HG02763 (cell line): ENCODE results near the gene ARHGAP22.

Source experiments
- ATAC-seq: cut with Tn5 transposase; IDR thresholded peaks from one replicate; pipeline ENCODE4 v1.9.1; 2021; ENCODE audit warnings: mild to moderate bottlenecking, moderate library complexity; ENCODE audit not compliant: unreplicated experiment

ARHGAP22 gene

GRCh38 chr10:48608976-48609375, 4.1 kb upstream of the ARHGAP22 start:
- ATAC-seq = no peak

GRCh38 chr10:48608279-48608681, 3.4 kb upstream of the ARHGAP22 start:
- ATAC-seq = peak; percentile 76

- ATAC-seq = no peak
These were observed 2.7 kb upstream of the ARHGAP22 start for GRCh38 chr10:48607356-48608278.

- no peak for ATAC-seq
These were observed 1.9 kb upstream of the ARHGAP22 start for GRCh38 chr10:48606530-48607355.

GRCh38 chr10:48605786-48606529, 1.1 kb upstream of the ARHGAP22 start:
- no peak for ATAC-seq

- no peak for ATAC-seq
These were observed 558 bp downstream of the ARHGAP22 start for GRCh38 chr10:48604039-48604990.

GRCh38 chr10:48603421-48604038, 1.3 kb downstream of the ARHGAP22 start:
- ATAC-seq = no peak

GRCh38 chr10:48602401-48603135, 2.3 kb downstream of the ARHGAP22 start:
- no peak for ATAC-seq

- no peak for ATAC-seq
These were observed 3.1 kb downstream of the ARHGAP22 start for GRCh38 chr10:48601789-48602188.

GRCh38 chr10:48600645-48601505, 4.0 kb downstream of the ARHGAP22 start:
- no peak for ATAC-seq

- no peak for ATAC-seq
These were observed 5.1 kb downstream of the ARHGAP22 start for GRCh38 chr10:48599830-48600134.

- ATAC-seq = no peak
These were observed 5.7 kb downstream of the ARHGAP22 start for GRCh38 chr10:48598936-48599829.

GRCh38 chr10:48598243-48598935, 6.5 kb downstream of the ARHGAP22 start:
- no peak for ATAC-seq

GRCh38 chr10:48595539-48595932, 9.3 kb downstream of the ARHGAP22 start:
- ATAC-seq = no peak

- no peak for ATAC-seq
These were observed 9.9 kb downstream of the ARHGAP22 start for GRCh38 chr10:48594803-48595538.

- ATAC-seq = no peak
These were observed 10.5 kb downstream of the ARHGAP22 start for GRCh38 chr10:48594371-48594770.
